Stimulated activated CD4-positive, alpha-beta T cell treated with anti-CD3 and anti-CD28 coated beads, TNF-alpha, amount 100 ng/mL, for 48 hours (primary cell): ENCODE results near the gene ANKRD42.
"Not testable (repeated sequence)": the region's sequence is repeated elsewhere in the genome, so short reads cannot be mapped to it uniquely, and the experiment has no call there.

ENCODE experiments used
- DNase-seq, 3 donors: peaks; one replicate each; pipeline ENCODE4 v3.0.0-alpha.2; 2020; ENCODE audit warnings: low read depth in 3 of 3

The ANKRD42 gene

DNA sequence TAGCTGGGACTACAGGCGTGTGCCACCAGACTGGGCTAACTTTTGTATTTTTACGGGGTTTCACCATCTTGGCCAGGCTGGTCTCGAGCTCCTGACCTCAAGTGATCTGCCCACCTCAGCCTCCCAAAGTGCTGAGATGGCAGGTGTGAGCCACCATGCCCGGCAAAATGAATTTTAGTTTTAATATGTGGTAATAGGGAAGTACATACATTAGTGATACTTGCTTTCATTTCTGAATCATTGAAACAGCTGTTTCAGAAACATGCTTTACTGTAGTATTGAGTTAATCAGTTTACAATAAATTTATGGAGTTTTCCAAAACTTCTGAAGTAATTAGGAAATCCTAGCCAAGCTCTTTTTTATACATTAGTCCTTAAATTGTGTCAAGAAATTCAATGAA is 21.0 kb upstream of the ANKRD42 start:
- DNase-seq = no peak

DNA sequence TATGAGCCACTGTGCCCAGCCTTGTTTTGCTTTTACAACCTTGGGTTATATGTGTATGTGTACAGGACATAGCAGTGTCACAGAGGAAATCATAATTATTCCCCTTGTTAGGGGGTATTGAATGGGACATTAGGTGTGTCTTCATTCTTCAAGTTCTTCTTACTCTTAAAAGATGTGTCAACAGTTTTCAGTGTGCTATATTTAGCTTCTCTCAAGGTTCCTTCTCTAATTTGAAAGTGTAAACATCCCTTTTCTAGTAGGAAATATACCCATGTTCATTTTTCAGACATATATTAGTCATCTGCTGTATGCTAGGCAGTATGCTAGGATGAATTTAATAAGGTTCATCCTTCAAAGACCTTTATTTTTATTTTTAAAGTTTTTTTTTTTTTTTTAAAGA is 19.5 kb upstream of the ANKRD42 start:
- DNase-seq = no peak

DNA sequence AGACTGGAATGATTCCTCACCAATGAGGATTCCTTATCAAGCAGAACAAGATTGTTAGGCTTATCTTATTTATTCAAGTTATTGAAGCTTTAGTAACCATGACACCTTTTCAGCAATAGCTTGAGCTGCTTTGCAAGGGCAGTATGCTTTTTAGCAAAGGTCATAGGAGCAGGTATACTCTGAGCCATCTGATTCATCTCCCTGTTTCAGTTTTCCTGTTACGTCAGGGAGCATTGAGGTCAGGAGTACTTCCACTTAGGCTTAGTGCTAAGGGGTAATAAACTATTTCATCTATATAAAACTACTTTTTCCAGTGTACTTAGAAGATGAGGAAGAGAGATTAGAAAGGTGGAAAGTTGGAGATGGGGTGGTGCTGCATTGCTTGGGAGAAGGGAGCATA is 17.7 kb upstream of the ANKRD42 start:
- DNase-seq = no peak

GRCh38 chr11:83181815-83182214 is 11.7 kb upstream of the ANKRD42 start:
- DNase-seq = no peak

- DNase-seq = no peak
These were observed 7.7 kb upstream of the ANKRD42 start for GRCh38 chr11:83185767-83186166.

GRCh38 chr11:83187465-83187864 is 6.0 kb upstream of the ANKRD42 start:
- DNase-seq = no peak

DNA sequence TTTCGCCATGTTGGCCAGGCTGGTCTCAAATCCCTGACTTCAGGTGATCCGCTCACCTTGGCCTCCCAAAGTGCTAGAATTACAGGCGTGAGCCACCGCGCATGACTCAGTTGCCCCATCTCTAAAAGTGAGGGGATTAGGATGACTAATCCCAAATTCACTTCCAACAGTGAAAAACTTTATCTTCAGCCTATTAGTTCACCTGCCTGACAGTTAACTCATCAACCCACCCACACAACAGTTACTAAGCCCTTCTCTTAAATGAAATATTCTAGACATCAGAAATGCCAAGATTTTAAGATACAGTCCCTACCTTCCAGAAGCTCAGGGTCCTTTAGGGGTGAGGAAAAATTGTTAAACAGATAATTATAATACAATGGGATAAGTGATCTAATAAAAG is 2.0 kb upstream of the ANKRD42 start:
- no peak for DNase-seq

- DNase-seq = no peak
These were observed 1.5 kb upstream of the ANKRD42 start for GRCh38 chr11:83191986-83192385.

DNA sequence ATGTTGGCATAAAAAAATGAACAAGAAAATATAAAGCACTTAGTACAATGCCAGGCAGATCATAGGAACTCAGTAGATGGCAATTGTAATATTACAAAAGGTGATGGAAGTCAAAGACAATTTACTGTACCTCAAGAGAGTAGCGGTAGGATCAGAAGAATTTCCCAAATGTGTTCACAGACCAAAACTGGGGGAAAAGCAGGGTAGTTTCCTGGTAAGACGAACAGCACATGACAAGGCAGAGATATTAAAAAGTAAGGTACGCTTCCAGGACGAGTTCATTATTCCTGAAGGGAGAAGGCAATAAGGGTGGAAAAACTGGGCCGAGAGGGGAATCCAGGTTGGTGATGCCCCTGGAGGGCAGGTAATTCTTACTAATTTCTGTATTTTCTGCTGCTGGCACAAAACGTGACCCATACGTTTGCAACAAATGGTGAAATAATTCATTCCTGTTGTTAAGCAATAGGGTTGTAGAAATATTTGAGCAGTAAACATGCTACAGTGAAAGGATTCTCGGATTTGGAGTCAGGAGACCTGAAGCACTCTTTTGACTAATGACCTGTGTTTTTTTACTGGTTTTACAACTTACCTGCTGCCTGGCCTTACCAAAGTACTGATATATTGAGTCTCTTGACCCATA is 786 bp upstream of the ANKRD42 start:
- no peak for DNase-seq

DNA sequence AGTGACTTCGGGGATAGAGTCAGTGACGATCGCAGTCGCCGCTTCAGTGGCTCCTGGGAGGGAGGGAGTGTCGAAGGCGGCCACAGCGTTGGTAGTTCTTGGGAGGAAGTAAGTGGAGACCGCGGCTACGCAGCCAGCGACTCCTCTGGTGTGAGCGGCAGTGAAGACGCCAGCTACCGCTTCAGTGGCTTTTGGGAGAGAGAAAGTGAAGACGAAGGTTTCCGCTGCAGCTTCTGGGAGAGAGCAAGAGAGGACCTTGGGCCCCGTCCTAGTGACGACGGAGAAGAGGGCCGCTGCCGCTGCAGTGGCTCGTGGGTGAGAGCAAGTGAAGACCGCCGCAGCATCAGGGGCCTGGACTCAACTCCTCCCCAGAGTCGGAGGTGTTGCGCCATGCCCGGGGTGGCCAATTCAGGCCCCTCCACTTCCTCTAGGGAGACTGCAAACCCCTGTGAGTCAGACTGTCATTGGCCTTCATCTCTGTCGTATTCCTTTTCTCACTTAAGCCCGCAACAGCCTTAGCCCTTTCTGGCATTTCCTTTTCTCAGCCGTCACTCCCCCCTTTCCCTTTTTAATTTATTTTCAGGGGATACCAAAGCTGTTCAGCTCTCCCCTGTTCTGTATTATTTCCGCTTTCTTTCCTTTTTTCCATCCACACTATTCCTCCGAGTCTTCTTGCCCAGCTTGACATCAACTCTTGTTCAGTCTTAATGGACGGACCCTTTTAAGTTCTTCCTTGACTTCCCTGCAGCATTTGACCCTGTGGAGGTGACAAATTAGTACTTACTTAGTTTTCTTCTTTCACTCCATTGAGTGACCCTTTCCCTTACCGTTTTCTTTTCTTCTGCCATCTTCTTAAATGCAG is 1.0 kb downstream of the ANKRD42 start:
- peak; percentile 32 to 38 (median 37) for DNase-seq

GRCh38 chr11:83195143-83195466 is 1.6 kb downstream of the ANKRD42 start:
- DNase-seq = no peak

DNA sequence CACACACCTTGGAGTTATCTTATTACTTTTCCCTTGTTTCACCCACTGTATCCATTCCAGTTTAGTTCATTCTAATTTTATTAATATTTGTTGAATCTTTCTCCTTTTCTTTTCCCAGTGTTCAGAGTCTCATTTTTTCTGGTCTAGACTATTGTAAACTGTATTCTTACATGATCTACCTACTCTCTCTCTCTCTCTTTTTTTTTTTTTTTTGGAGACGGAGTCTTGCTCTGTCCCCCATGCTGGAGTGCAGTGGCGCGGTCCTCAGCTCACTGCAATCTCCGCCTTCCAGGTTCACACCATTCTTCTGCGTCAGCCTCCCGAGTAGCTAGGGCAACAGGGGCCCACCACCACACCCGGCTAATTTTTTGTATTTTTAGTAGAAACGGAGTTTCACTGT is 2.1 kb downstream of the ANKRD42 start:
- DNase-seq = no peak

DNA sequence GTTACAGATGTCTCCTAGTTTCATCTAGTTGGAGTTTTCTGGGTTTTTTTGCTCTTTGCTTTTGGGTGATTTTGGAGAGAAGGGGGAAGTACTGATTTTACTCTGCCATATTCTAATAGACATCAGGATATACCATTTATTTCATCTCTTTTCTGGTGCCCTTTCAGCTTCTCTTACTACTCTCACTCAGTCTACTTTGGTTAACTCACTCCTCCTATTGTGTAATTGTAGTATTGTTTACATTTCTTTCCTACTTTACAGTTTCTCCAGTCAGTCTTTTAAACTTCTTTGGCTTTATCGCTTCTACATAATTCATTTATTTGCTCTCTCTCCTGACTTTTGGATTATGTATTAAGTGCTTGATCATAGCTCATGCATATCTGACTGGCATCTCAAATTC is 6.5 kb downstream of the ANKRD42 start:
- DNase-seq = no peak

DNA sequence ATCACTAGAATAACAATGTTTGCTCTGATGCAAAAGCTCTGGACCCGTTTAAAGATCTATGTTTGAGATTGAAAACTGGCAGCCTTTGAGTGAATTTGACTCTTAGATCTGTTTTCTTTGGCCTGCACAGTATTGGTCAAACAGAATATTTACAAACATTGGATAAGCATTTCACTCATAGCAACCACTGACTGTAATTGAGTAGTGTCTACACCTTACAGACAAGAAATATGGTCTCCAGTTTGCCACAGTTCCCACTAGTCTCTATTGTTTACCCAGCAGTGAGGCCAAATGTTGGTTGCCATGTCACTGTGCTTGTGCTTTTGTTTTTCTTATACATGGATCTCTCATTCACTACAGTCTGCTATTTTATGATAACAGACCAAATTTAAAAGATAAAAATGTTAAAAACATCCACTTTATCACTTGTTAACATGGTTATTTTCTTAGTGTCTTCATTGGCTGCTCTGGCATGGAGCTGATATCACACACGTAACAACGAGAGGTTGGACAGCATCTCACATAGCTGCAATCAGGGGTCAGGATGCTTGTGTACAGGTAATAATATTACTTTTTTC is 12.2 kb downstream of the ANKRD42 start:
- no peak for DNase-seq

DNA sequence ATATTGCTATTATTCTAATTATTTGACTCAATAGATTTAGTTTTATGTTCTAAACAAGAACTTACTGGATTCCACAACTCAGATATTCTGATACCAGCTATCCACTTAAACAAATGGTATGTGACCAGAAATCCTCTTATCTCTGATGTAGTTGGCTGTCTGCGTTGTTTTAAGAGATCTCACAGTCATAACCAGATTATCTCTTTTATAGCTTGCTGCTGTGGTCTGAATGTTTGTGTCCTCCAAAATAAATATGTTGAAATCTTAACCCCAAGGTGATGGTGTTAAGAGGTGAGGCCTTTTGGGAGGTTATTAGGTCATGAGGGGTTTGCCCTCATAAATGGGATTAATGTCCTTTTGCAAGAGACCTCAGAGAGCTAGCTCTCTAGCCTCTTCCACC is 12.7 kb downstream of the ANKRD42 start:
- DNase-seq = no peak

- not testable (repeated sequence) for DNase-seq
These were observed 13.4 kb downstream of the ANKRD42 start for GRCh38 chr11:83206771-83207382.

GRCh38 chr11:83219095-83219494 is 25.6 kb downstream of the ANKRD42 start:
- DNase-seq = no peak

DNA sequence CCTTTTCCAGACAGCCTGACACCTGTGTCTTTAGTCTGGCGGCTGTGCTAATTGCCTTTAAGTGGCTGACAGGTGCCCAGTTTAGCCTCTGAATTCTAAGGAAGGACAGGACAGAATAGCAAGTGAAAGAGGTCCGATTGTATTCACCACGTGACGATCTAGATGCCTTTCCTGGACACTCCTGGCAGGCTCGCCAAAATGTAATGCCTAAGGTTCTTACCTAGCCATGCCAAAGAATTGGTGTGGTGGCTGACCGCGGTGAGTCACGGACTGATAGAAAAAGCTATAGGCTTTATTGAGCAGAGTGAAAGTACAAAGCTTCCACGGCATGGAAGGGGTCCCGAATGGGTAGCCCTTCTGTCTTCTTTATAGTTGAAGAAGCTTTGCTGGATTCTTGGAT is 26.7 kb downstream of the ANKRD42 start:
- no peak for DNase-seq

DNA sequence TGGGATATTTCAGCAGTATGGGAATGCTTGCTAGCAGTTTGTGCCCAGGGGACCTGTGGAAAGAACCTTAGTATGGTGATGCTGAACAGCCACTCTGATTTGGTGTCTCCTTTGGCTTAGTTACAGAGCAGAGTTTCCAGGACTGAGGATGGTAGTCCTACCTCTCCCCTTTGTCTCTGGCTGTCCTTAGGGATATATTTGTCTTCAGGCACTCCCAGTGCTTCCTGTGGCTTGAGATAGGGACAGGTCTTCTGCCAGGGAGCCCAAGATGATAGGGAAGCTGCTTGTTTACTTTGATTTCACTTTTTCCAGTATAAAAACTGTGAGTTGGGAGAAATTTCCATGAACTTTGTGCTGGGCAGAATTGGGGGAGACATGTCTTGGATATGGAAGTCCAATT is 28.2 kb downstream of the ANKRD42 start:
- DNase-seq = no peak

- DNase-seq = no peak
These were observed 29.0 kb downstream of the ANKRD42 start for GRCh38 chr11:83222499-83222898.

GRCh38 chr11:83223457-83223856 is 29.9 kb downstream of the ANKRD42 start:
- DNase-seq = no peak

DNA sequence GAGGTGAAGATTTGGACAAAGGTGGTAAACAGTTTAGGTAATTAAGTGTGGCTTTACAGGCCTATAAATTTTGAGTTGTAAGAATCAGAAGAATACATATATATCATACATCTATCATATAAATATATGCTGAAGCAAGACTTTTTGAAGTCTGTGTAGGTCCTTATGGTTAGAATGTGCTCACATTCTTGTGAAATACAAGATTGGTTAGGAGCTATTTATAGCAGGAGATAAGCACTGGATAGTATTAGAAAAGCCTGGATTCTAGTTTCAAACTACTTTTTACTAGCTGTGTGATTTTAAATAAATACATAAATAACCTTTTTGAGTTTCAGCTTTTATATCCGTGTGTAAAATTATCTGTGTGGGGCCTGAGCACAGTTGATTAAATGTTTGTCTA is 42.3 kb downstream of the ANKRD42 start:
- no peak for DNase-seq

DNA sequence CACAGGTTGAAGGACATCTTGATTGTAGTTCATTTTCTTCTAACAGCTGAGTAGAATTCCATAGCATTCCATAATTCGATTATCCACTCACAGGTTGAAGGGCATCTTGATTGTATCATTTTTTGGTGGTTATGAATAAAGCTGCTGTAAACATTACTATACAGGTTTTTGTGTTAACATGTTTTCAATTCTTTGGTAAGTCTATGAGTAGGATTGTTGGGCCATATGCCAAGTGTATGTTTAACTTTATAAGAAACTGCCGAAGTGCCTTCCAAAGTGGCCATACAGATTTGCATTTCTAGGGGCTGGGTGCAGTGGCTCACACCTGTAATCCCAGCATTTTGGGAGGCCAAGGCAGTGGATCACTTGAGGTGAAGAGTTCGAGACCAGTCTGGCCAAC is 44.6 kb downstream of the ANKRD42 start:
- DNase-seq = no peak
